Body of pancreas (tissue), 4 donors: ENCODE measurements around the gene LPP. TPM values are rescaled to one million over a fixed set of nuclear protein-coding genes. Genes with fewer than 3 reads are reported as not detected.

Experiments
- ATAC-seq: fragments of 150-250 bp; one replicate; pipeline ENCODE4 v1.9.1; 2016
- DNase-seq, 4 donors: peaks; one replicate each; pipeline ENCODE4 v3.0.0-alpha.2; 2019
- H3K27ac ChIP-seq, 4 donors: fragments of 200-600 bp; sonication (generic); 1 replicate in 3 of 4; 2 replicates in 1 of 4; pipeline versions ENCODE4 v1.5.1 to v1.6.1; 2016 to 2019; ENCODE audit warnings: mild to moderate bottlenecking in 1 of 4, mixed read lengths in 1 of 4, moderate library complexity in 1 of 4
- H3K27me3 ChIP-seq, 2 donors: fragments of 200-600 bp; sonication (generic); one replicate each; pipeline ENCODE4 v1.6.0; 2016; ENCODE audit warnings: mild to moderate bottlenecking in 1 of 2
- H3K36me3 ChIP-seq, 2 donors: fragments of 200-600 bp; sonication (generic); replicated peaks in 1 of 2; 2 replicates each; pipeline ENCODE4 v1.5.1; 2016; ENCODE audit warnings: low read depth in 2 of 2; ENCODE audit not compliant: insufficient read depth in 1 of 2
- H3K4me1 ChIP-seq: fragments of 200-600 bp; sonication (generic); one replicate; pipeline ENCODE4 v1.6.0; 2016
- H3K4me3 ChIP-seq, 2 donors: fragments of 200-600 bp; sonication (generic); 1 replicate in 1 of 2; 2 replicates in 1 of 2; pipeline ENCODE4 v1.5.1; 2016 to 2019
- H3K9me3 ChIP-seq, 3 donors: fragments of 200-600 bp; sonication (generic); 1 replicate in 2 of 3; 2 replicates in 1 of 3; pipeline ENCODE4 v1.5.1; 2016
- POLR2A ChIP-seq, 3 donors: fragments of 450-650 bp; IDR thresholded peaks; one replicate each; pipeline ENCODE4 v1.6.1; 2016; ENCODE audit warnings: antibody characterized with exemption in 3 of 3, mild to moderate bottlenecking in 2 of 3
- WGBS, 2 donors: methylation state at CpG; one replicate each; pipeline ENCODE4 v1.1.5; 2017; 5-methylcytosine and 5-hydroxymethylcytosine counted together
- intact Hi-C: fragments of 100-400 bp; cut with DNase I; formaldehyde crosslinking; loops from one replicate; pipeline ENCODE4 v1.15.1; 2023
- total RNA-seq, 2 donors: library from RNA; depleted of rRNA; stranded (reverse); fragments of >200 nt; gene quantifications; one replicate each; pipeline ENCODE4 v1.1.0, GENCODE V29; 2016
- TF ChIP-seq, protein P1 (sequence below), 7 experiments: fragments of 450-650 bp in 4 of 7; fragments of 200-600 bp in 3 of 7; sonication (generic) in 3 of 7; IDR thresholded peaks; one replicate each; pipeline ENCODE4 v1.5.1; 2016 to 2019; ENCODE audit warnings: antibody characterized with exemption in 7 of 7

LPP gene
- total RNA-seq, 2 donors from 2014 or later: 60.6 to 65.1 TPM

DNA sequence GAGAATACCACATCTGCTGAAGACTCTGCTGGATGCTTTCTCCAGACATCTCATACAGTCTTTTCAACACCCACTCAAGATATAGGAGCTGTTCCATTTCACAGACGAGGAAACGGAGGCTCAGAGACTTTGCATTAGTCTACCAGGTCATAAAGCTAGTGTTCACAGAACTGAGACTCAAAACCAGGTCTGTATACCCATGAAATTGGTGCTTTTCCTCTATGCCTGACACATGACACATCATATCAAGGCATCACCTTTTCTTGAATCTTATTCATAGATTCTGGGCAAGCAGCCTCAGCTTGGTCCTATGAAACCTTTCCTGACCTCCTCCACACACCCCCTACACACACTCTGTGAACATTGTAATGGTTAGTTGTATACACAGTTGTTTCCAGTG is 101.2 kb downstream of the LPP start:
- intact Hi-C loops: no loop called here
- Histone ChIP-seq H3K4me3 (no peak overlapping the region), H3K36me3 (no peaks in the 10 kb centered on the region), H3K4me1 (peaks cover 36% of the 10 kb centered on the region), H3K27ac (no peak overlapping the region), H3K9me3 (no peaks in the 10 kb centered on the region), H3K27me3 (no peaks in the 10 kb centered on the region)
- DNase-seq (no peak), ATAC-seq (no peak)
- 95 to 100% methylated on average over 2 of the region's 2 CpGs for WGBS, 2 donors
- TF ChIP-seq POLR2A (IDR thresholded peaks at IDR 0.05): no peak
- TF ChIP-seq, protein P1, sequence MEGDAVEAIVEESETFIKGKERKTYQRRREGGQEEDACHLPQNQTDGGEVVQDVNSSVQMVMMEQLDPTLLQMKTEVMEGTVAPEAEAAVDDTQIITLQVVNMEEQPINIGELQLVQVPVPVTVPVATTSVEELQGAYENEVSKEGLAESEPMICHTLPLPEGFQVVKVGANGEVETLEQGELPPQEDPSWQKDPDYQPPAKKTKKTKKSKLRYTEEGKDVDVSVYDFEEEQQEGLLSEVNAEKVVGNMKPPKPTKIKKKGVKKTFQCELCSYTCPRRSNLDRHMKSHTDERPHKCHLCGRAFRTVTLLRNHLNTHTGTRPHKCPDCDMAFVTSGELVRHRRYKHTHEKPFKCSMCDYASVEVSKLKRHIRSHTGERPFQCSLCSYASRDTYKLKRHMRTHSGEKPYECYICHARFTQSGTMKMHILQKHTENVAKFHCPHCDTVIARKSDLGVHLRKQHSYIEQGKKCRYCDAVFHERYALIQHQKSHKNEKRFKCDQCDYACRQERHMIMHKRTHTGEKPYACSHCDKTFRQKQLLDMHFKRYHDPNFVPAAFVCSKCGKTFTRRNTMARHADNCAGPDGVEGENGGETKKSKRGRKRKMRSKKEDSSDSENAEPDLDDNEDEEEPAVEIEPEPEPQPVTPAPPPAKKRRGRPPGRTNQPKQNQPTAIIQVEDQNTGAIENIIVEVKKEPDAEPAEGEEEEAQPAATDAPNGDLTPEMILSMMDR (IDR thresholded peaks at IDR 0.05): no peak

DNA sequence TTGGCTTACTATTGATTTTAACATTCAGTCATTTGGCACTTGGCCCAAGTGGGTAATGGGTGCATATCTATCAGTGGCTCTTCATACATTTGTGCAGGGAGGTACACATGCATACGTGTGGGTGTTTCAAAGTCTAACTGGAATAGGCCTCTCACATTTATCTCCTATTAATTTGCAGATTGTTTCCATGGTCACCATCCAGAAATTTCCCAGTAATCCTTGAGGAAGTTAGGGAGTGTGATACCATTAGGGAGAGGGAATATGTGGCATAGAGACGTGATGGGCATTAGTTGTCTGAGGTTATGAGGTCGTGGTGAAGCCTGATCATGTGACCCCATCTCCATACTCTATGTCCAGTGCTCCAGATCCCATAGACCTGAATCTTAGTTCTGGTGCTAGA is 102.8 kb downstream of the LPP start:
- TF ChIP-seq POLR2A (IDR thresholded peaks at IDR 0.05): no peak
- TF ChIP-seq, protein P1 (IDR thresholded peaks at IDR 0.05): no peak
- no peak for ATAC-seq
- DNase-seq: no peak
- H3K27me3 ChIP-seq: no peaks in the 10 kb centered on the region
- no peaks in the 10 kb centered on the region for H3K9me3 ChIP-seq
- H3K4me3 ChIP-seq: no peak overlapping the region
- WGBS, 2 donors: 58 to 61% methylated on average over 3 of the region's 3 CpGs
- H3K4me1 ChIP-seq: peaks cover 42% of the 10 kb centered on the region
- H3K36me3 ChIP-seq: no peaks in the 10 kb centered on the region
- peak overlapping the region in 1 of 4 donors; percentile 49 for H3K27ac ChIP-seq
- intact Hi-C loops: no loop called here

- Histone ChIP-seq H3K9me3 (no peaks in the 10 kb centered on the region), H3K27ac (peak overlapping the region; percentile 38 to 53 (median 50)), H3K4me3 (no peak overlapping the region), H3K4me1 (peaks cover 42% of the 10 kb centered on the region), H3K36me3 (no peaks in the 10 kb centered on the region), H3K27me3 (no peaks in the 10 kb centered on the region)
- no peak for DNase-seq
- WGBS, 2 donors: 16 to 17% methylated on average over 3 of the region's 3 CpGs
- no peak for TF ChIP-seq POLR2A (IDR thresholded peaks at IDR 0.05)
- TF ChIP-seq, protein P1 (IDR thresholded peaks at IDR 0.05): no peak
- intact Hi-C loops: no loop called here
- peak; percentile 59 for ATAC-seq
Observed at GRCh38 chr3:188257384-188258026, 103.5 kb downstream of the LPP start.

DNA sequence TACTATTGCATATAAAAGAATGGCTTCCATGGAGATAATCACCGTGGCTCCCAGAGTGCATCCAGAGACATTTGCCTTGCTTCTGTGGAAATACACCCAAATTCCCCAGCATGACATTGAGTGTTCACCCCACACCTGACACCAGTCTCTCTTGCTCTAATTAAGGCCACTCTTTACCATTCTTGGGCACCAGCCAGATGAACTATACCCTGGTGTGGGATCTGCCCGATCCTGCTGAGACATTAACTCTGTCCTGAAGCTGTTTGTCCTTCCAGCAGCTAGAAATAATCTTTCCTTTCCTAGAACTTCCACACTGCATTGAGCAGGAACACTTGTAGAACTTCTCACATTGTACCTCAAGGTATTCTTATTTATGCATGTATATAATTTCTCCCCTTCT is 105.2 kb downstream of the LPP start:
- no peak for ATAC-seq
- WGBS, 2 donors: 62 to 70% methylated on average over 2 of the region's 2 CpGs
- intact Hi-C loops: no loop called here
- H3K27ac ChIP-seq: no peak overlapping the region
- H3K27me3 ChIP-seq: no peaks in the 10 kb centered on the region
- no peaks in the 10 kb centered on the region for H3K36me3 ChIP-seq
- H3K4me3 ChIP-seq: no peak overlapping the region
- TF ChIP-seq, protein P1 (IDR thresholded peaks at IDR 0.05): no peak
- TF ChIP-seq POLR2A (IDR thresholded peaks at IDR 0.05): no peak
- peaks cover 48% of the 10 kb centered on the region for H3K4me1 ChIP-seq
- no peaks in the 10 kb centered on the region for H3K9me3 ChIP-seq
- DNase-seq: no peak

DNA sequence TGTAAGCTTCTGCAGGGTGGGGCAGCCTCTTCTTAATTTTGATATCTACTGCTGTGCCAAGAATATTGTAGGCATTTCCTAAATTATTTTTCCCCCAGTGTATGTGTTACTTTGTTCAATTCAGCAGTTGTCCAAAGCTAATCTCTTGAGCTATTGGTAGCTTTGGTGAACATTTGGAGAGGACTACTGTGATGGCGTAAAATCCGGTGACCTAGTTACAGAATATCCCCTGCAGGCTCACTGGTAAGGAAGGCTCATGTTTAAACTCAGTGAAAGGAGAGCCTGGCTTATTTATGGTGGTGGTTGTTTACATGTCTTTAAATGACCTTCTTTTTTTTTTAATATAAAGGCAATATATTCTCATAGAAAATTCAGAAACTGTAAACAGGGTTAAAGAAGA is 105.6 kb downstream of the LPP start:
- DNase-seq: no peak
- peaks cover 51% of the 10 kb centered on the region for H3K4me1 ChIP-seq
- no peak for ATAC-seq

More for the DNA sequence above, 105.6 kb downstream of the LPP start:
- WGBS, 2 donors: 98 to 100% methylated on average over 2 of the region's 2 CpGs
- intact Hi-C loops: no loop called here
- Histone ChIP-seq H3K9me3 (no peaks in the 10 kb centered on the region), H3K27me3 (no peaks in the 10 kb centered on the region), H3K27ac (no peak overlapping the region), H3K36me3 (no peaks in the 10 kb centered on the region), H3K4me3 (no peak overlapping the region)
- TF ChIP-seq, protein P1 (IDR thresholded peaks at IDR 0.05): no peak
- no peak for TF ChIP-seq POLR2A (IDR thresholded peaks at IDR 0.05)
